Neural cell (in vitro differentiated cells): ENCODE results near the gene RSPRY1. TPM values are rescaled to one million over a fixed set of nuclear protein-coding genes. Genes with fewer than 3 reads are reported as not detected.

Experiments
- H2AFZ ChIP-seq: fragments of 200-600, 300-800 bp; sonication (generic), shearing (Covaris generic); 2 replicates; pipeline ENCODE4 v1.6.0; 2014; ENCODE audit warnings: low read depth, mild to moderate bottlenecking, antibody characterized with exemption, low read length, moderate library complexity
- H3F3A ChIP-seq: fragments of 200-600 bp; shearing (Covaris generic); 2 replicates; pipeline ENCODE4 v1.6.1; 2016; ENCODE audit warnings: mild to moderate bottlenecking, moderate library complexity, mixed read lengths, antibody characterized with exemption, low read length; ENCODE audit not compliant: insufficient read depth, poor library complexity, severe bottlenecking
- H3K27ac ChIP-seq: fragments of 200-600, 300-800 bp; sonication (generic), shearing (Covaris generic); 2 replicates; pipeline ENCODE4 v1.5.1; 2014; ENCODE audit warnings: mild to moderate bottlenecking, low read length, moderate library complexity
- H3K27me3 ChIP-seq: fragments of 300-800, 200-600 bp; sonication (generic), shearing (Covaris generic); 2 replicates; pipeline ENCODE4 v1.6.0; 2014; ENCODE audit warnings: mild to moderate bottlenecking, low read depth, low read length, moderate library complexity; ENCODE audit not compliant: insufficient read depth
- H3K36me3 ChIP-seq: fragments of 300-800, 200-600 bp; sonication (generic), shearing (Covaris generic); 2 replicates; pipeline ENCODE4 v1.5.1; 2014; ENCODE audit warnings: mild to moderate bottlenecking, antibody characterized with exemption, low read length, moderate library complexity; ENCODE audit not compliant: insufficient read depth
- H3K4me2 ChIP-seq: fragments of 300-800, 200-600 bp; sonication (generic), shearing (Covaris generic); 2 replicates; pipeline ENCODE4 v1.6.0; 2014; ENCODE audit warnings: mild to moderate bottlenecking, low read length
- H3K4me3 ChIP-seq: fragments of 300-800, 200-600 bp; sonication (generic), shearing (Covaris generic); 2 replicates; pipeline ENCODE4 v1.5.1; 2014; ENCODE audit warnings: mild to moderate bottlenecking, low read length, moderate library complexity
- H3K79me2 ChIP-seq: fragments of 200-600 bp; shearing (Covaris generic); replicated peaks from 2 replicates; pipeline ENCODE4 v1.6.0; 2014; ENCODE audit warnings: mild to moderate bottlenecking, low read length, moderate library complexity; ENCODE audit not compliant: insufficient read depth
- H3K9ac ChIP-seq: fragments of 300-800, 200-600 bp; sonication (generic), shearing (Covaris generic); 2 replicates; pipeline ENCODE4 v1.6.1; 2016; ENCODE audit warnings: mild to moderate bottlenecking, low read length, mixed read lengths
- H3K9me2 ChIP-seq: fragments of 200-600 bp; shearing (Covaris generic); 2 replicates; pipeline ENCODE4 v1.6.1; 2016; ENCODE audit warnings: mild to moderate bottlenecking, low read length, mixed read lengths; ENCODE audit not compliant: insufficient read depth
- H3K9me3 ChIP-seq: fragments of 200-600, 300-800 bp; sonication (generic), shearing (Covaris generic); 2 replicates; pipeline ENCODE4 v1.6.1; 2016; ENCODE audit warnings: mild to moderate bottlenecking, mixed run types, low read length, moderate library complexity, mixed read lengths
- H4K20me1 ChIP-seq: fragments of 200-600 bp; shearing (Covaris generic); 2 replicates; pipeline ENCODE4 v1.6.1; 2016; ENCODE audit warnings: mild to moderate bottlenecking, mixed run types; ENCODE audit not compliant: insufficient read depth
- CTCF ChIP-seq: fragments of 450-650 bp; IDR thresholded peaks from 2 replicates; pipeline ENCODE4 v1.5.1; 2014; ENCODE audit warnings: antibody characterized with exemption, mild to moderate bottlenecking, moderate library complexity; ENCODE audit not compliant: poor library complexity, severe bottlenecking
- EP300 ChIP-seq: fragments of 450-650 bp; conservative IDR thresholded peaks from 2 replicates; pipeline ENCODE4 v1.6.1; 2014; ENCODE audit warnings: antibody characterized with exemption, mild to moderate bottlenecking, moderate library complexity; ENCODE audit not compliant: poor library complexity, severe bottlenecking
- EZH2 ChIP-seq: fragments of 200-600, 300-800 bp; shearing (Covaris generic), sonication (generic); IDR thresholded peaks from 2 replicates; pipeline ENCODE4 v1.6.1; 2014; ENCODE audit warnings: antibody characterized with exemption, low read length, borderline replicate concordance, mild to moderate bottlenecking; ENCODE audit not compliant: insufficient read depth, poor library complexity, severe bottlenecking
- MXI1 ChIP-seq: fragments of 450-650 bp; conservative IDR thresholded peaks from 2 replicates; pipeline ENCODE4 v1.6.1; 2014; ENCODE audit warnings: antibody characterized with exemption, mild to moderate bottlenecking; ENCODE audit not compliant: poor library complexity, severe bottlenecking
- POLR2AphosphoS5 ChIP-seq: IDR thresholded peaks from 2 replicates; pipeline ENCODE4 v1.6.1; 2012
- RAD21 ChIP-seq: fragments of 450-650 bp; conservative IDR thresholded peaks from 2 replicates; pipeline ENCODE4 v1.6.1; 2014; ENCODE audit warnings: antibody characterized with exemption, mild to moderate bottlenecking, moderate library complexity
- REST ChIP-seq: IDR thresholded peaks from 2 replicates; pipeline ENCODE4 v1.6.1; 2012; ENCODE audit warnings: borderline replicate concordance
- SMC3 ChIP-seq: fragments of 450-650 bp; conservative IDR thresholded peaks from 2 replicates; pipeline ENCODE4 v1.6.1; 2014; ENCODE audit warnings: antibody characterized with exemption, mild to moderate bottlenecking, moderate library complexity; ENCODE audit not compliant: poor library complexity
- TAF1 ChIP-seq: IDR thresholded peaks from 2 replicates; pipeline ENCODE4 v1.6.1; 2012; ENCODE audit warnings: low read depth
- polyA plus RNA-seq: library from polyadenylated mRNA; depleted of rRNA; stranded (reverse); fragments of >200 nt; gene quantifications from 2 replicates; pipeline ENCODE4 v1.2.3, GENCODE V29; 2014

RSPRY1 gene
- polyA plus RNA-seq, 1 donor from 2014 or later: 62.0 TPM

- no peak overlapping the region for H2AFZ ChIP-seq
Measured at GRCh38 chr16:57276596-57276995, 90.5 kb downstream of the RSPRY1 start.

GRCh38 chr16:57277586-57277985 is 91.5 kb downstream of the RSPRY1 start:
- no peaks in the 10 kb centered on the region for H4K20me1 ChIP-seq
- H3K9me3 ChIP-seq: no peaks in the 10 kb centered on the region
- no peak overlapping the region for H3K9ac ChIP-seq
- no peak overlapping the region for H2AFZ ChIP-seq
- no peaks in the 10 kb centered on the region for H3K36me3 ChIP-seq
- no peak overlapping the region for H3K4me3 ChIP-seq
- peaks cover 3% of the 10 kb centered on the region for H3K27me3 ChIP-seq
- H3K79me2 ChIP-seq: no peaks in the 10 kb centered on the region
- H3K27ac ChIP-seq: no peak overlapping the region
- no peak overlapping the region for H3K4me2 ChIP-seq
- no peaks in the 10 kb centered on the region for H3F3A ChIP-seq
- no peaks in the 10 kb centered on the region for H3K9me2 ChIP-seq
- TF ChIP-seq CTCF (no peak), TAF1 (no peak), RAD21 (no peak), MXI1 (no peak), EP300 (no peak), REST (no peak), POLR2AphosphoS5 (no peak)

More at GRCh38 chr16:57276596-57276995, 90.5 kb downstream of the RSPRY1 start:
- Histone ChIP-seq H3F3A (no peaks in the 10 kb centered on the region), H3K4me3 (no peak overlapping the region), H3K27ac (no peak overlapping the region), H3K79me2 (no peaks in the 10 kb centered on the region), H3K27me3 (no peaks in the 10 kb centered on the region), H4K20me1 (no peaks in the 10 kb centered on the region), H3K4me2 (no peak overlapping the region), H3K9me2 (no peaks in the 10 kb centered on the region), H3K9me3 (no peaks in the 10 kb centered on the region), H3K36me3 (no peaks in the 10 kb centered on the region), H3K9ac (no peak overlapping the region)
- TF ChIP-seq CTCF: no peak
- TF ChIP-seq SMC3: no peak
- no peak for TF ChIP-seq EP300
- no peak for TF ChIP-seq MXI1
- TF ChIP-seq TAF1: no peak
- TF ChIP-seq POLR2AphosphoS5: no peak
- TF ChIP-seq EZH2: no peak
- TF ChIP-seq RAD21: no peak
- TF ChIP-seq REST: no peak
